Activated CD8-positive, alpha-beta memory T cell treated with anti-CD3 and anti-CD28 coated beads, Interleukin-2, amount 10 ng/mL, durations not matched to agents 7 days and 5 days (primary cell): ENCODE results near the gene SCD5. TPM values are rescaled to one million over a fixed set of nuclear protein-coding genes. Genes with fewer than 3 reads are reported as not detected.

Experiments used
- ATAC-seq: fragments of 150-1000 bp; cut with Tn5 transposase; one replicate; pipeline ENCODE4 v1.10.0; 2021; ENCODE audit warnings: moderate library complexity
- CTCF ChIA-PET: fragments of 350-600 bp; sonication (Branson Sonifier 250); formaldehyde crosslinking; loops from one replicate; lab custom pipeline; 2021; ENCODE audit warnings: antibody characterized with exemption; lab: Charles Lee
- DNase-seq: peaks from one replicate; pipeline ENCODE4 v3.0.0-alpha.2; 2020
- H3K27ac Mint-ChIP-seq: one replicate; pipeline ENCODE4 v1.8.0; 2021; ENCODE audit warnings: mild to moderate bottlenecking, mixed read lengths
- H3K27me3 Mint-ChIP-seq: one replicate; pipeline ENCODE4 v1.8.0; 2021; ENCODE audit warnings: mixed read lengths
- H3K36me3 Mint-ChIP-seq: one replicate; pipeline ENCODE4 v1.8.0; 2021; ENCODE audit warnings: mild to moderate bottlenecking, mixed read lengths
- H3K4me1 Mint-ChIP-seq: one replicate; pipeline ENCODE4 v1.8.0; 2021; ENCODE audit warnings: mixed read lengths
- H3K4me3 Mint-ChIP-seq: one replicate; pipeline ENCODE4 v1.8.0; 2021; ENCODE audit warnings: mild to moderate bottlenecking, moderate library complexity, mixed read lengths
- H3K9me3 Mint-ChIP-seq: one replicate; pipeline ENCODE4 v1.8.0; 2022; ENCODE audit warnings: low read depth, mixed read lengths
- total RNA-seq, 2 experiments: library from RNA; stranded (reverse); gene quantifications; one replicate each; pipeline ENCODE4 v1.2.3, GENCODE V29; 2021

The SCD5 gene
- total RNA-seq, 2 experiments from 2014 or later = 6.4 to 8.2 TPM

DNA sequence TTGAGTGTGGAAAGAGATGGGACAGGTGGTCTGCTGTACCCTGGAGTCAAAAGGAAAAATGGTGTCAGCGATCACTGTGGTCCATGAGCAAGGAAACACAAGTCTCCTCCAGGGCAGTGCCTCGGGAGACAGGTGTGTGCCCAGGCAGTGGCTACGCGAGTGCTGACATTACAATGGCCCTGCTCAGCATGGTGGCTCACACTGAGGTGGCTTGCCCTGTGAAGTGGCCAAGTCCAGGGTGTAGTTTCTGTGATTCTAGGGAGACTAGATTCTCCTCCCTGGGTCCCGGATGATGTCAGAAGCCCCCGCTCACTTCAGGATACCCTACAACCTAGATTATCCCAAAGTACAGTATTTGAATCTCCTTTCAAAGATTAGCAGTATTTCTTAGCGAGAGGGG, 192.0 kb downstream of the SCD5 start:
- CTCF ChIA-PET = no interaction called here
- DNase-seq = no peak
- Mint-ChIP-seq H3K9me3 (no peaks in the 10 kb centered on the region), H3K27ac (no peak overlapping the region), H3K27me3 (peaks cover 3% of the 10 kb centered on the region), H3K4me3 (no peak overlapping the region), H3K4me1 (no peaks in the 10 kb centered on the region), H3K36me3 (no peaks in the 10 kb centered on the region)
- no peak for ATAC-seq

GRCh38 chr4:82604522-82604921, 194.1 kb downstream of the SCD5 start:
- no peak overlapping the region for H3K4me3 Mint-ChIP-seq
- no peaks in the 10 kb centered on the region for H3K36me3 Mint-ChIP-seq
- CTCF ChIA-PET = no interaction called here
- no peak overlapping the region for H3K27ac Mint-ChIP-seq
- H3K27me3 Mint-ChIP-seq = peaks cover 3% of the 10 kb centered on the region
- ATAC-seq (no peak), DNase-seq (no peak)
- no peaks in the 10 kb centered on the region for H3K9me3 Mint-ChIP-seq
- H3K4me1 Mint-ChIP-seq = no peaks in the 10 kb centered on the region

DNA sequence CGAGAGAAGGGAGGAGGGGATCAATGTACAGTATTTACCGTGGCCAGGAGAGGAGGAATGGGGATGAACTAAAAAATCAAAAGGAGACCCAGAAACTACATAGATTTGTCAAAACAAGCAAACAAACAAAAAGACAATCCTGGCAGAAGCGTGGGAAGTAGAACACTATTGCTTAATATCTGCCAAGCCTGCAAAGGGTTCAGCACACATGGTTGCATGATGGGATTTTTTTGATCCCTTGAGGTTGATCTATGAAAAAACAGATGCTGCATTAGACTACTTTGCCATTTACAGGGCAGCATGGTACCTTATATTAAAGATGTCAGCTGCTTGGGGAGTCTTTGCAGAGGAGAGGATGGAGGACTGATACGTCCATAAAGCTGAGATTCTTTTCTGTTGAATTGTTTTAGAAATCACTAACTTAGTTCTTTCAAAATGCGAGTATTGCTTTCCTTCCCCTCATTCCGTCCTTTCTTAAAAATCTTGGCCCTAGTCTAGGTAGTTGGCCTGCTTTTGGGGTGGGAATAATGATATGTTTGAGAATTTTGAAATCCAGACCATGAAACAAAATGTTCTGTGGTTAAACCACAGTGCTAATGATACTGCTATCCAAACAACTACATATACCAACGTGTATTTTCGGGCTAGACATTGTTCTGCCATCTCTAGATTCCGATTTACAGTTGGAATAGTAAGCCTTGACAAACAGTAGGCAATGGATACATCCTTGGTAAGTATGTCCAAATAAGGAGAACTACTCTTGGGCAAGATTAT, 197.2 kb downstream of the SCD5 start:
- no peak overlapping the region for H3K4me3 Mint-ChIP-seq
- H3K36me3 Mint-ChIP-seq = no peaks in the 10 kb centered on the region
- ATAC-seq (no peak), DNase-seq (no peak)
- no peaks in the 10 kb centered on the region for H3K9me3 Mint-ChIP-seq
- CTCF ChIA-PET = no interaction called here
- H3K27ac Mint-ChIP-seq = no peak overlapping the region
- no peaks in the 10 kb centered on the region for H3K4me1 Mint-ChIP-seq
- H3K27me3 Mint-ChIP-seq = peaks cover 8% of the 10 kb centered on the region

GRCh38 chr4:82599336-82599735, 199.3 kb downstream of the SCD5 start:
- peaks cover 12% of the 10 kb centered on the region for H3K27me3 Mint-ChIP-seq
- H3K9me3 Mint-ChIP-seq = no peaks in the 10 kb centered on the region
- no peak for DNase-seq
- H3K4me3 Mint-ChIP-seq = no peak overlapping the region
- no peak for ATAC-seq
- no peaks in the 10 kb centered on the region for H3K4me1 Mint-ChIP-seq
- H3K36me3 Mint-ChIP-seq = no peaks in the 10 kb centered on the region
- CTCF ChIA-PET = no interaction called here
- H3K27ac Mint-ChIP-seq = no peak overlapping the region

- Mint-ChIP-seq H3K27ac (no peak overlapping the region), H3K4me1 (no peaks in the 10 kb centered on the region), H3K27me3 (peaks cover 35% of the 10 kb centered on the region), H3K36me3 (no peaks in the 10 kb centered on the region), H3K9me3 (no peaks in the 10 kb centered on the region), H3K4me3 (no peak overlapping the region)
- DNase-seq (no peak), ATAC-seq (no peak)
- CTCF ChIA-PET = no interaction called here
Measured at GRCh38 chr4:82594456-82594855, 204.1 kb downstream of the SCD5 start.

DNA sequence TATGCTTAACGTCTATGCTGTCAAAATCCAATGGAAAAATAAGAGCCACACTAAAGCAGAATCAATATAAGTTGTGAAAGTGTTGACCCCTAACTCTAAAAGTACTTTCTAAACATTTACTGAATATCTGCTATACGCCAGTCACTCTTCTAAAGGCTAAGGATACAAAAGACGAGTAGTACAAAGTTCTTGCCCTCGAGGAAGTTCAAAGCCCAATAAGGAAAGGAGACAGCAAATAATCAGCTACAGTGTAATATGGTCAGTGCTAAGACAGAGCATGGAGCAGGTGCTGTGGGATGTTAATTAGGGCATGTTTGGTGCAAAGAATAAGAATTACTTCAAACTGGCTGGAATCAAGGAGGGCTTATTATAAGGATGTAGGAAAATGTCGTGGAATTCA, 205.2 kb downstream of the SCD5 start:
- no peak overlapping the region for H3K27ac Mint-ChIP-seq
- peaks cover 35% of the 10 kb centered on the region for H3K27me3 Mint-ChIP-seq
- CTCF ChIA-PET = no interaction called here
- no peak overlapping the region for H3K4me3 Mint-ChIP-seq
- DNase-seq = no peak
- H3K36me3 Mint-ChIP-seq = no peaks in the 10 kb centered on the region
- H3K4me1 Mint-ChIP-seq = no peaks in the 10 kb centered on the region
- no peak for ATAC-seq
- H3K9me3 Mint-ChIP-seq = no peaks in the 10 kb centered on the region

DNA sequence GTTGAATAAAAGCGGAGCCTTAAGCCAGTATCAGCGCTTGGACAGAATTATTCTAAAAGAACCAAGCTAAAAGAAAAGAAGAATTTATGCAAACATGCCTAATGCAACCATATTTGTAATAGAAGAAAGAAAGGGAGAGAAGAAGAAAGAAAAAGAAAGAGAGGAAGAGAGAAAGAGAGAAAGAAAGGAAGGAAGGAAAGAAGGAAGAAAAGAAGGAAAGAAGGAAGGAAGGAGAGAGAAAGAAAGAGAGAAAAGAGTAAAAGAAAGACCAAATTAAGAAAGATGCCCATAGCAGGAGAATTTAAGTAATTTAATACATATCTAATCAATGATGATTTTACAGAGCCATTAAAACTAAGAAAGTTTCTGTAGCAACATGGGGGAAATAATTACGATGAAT, 206.0 kb downstream of the SCD5 start:
- Mint-ChIP-seq H3K27ac (no peak overlapping the region), H3K4me3 (no peak overlapping the region), H3K27me3 (peaks cover 35% of the 10 kb centered on the region), H3K4me1 (no peaks in the 10 kb centered on the region), H3K9me3 (no peaks in the 10 kb centered on the region), H3K36me3 (no peaks in the 10 kb centered on the region)
- DNase-seq (no peak), ATAC-seq (no peak)
- CTCF ChIA-PET = no interaction called here

GRCh38 chr4:82591592-82591991, 207.0 kb downstream of the SCD5 start:
- Mint-ChIP-seq H3K36me3 (no peaks in the 10 kb centered on the region), H3K27me3 (peaks cover 29% of the 10 kb centered on the region), H3K9me3 (no peaks in the 10 kb centered on the region), H3K4me1 (no peaks in the 10 kb centered on the region), H3K27ac (no peak overlapping the region), H3K4me3 (no peak overlapping the region)
- DNase-seq (no peak), ATAC-seq (no peak)
- CTCF ChIA-PET = no interaction called here

- Mint-ChIP-seq H3K4me1 (no peaks in the 10 kb centered on the region), H3K36me3 (no peaks in the 10 kb centered on the region), H3K27me3 (peaks cover 28% of the 10 kb centered on the region), H3K27ac (no peak overlapping the region), H3K4me3 (no peak overlapping the region), H3K9me3 (no peaks in the 10 kb centered on the region)
- DNase-seq = no peak
- ATAC-seq = no peak
- CTCF ChIA-PET = no interaction called here
Measured at GRCh38 chr4:82589756-82590155, 208.8 kb downstream of the SCD5 start.

DNA sequence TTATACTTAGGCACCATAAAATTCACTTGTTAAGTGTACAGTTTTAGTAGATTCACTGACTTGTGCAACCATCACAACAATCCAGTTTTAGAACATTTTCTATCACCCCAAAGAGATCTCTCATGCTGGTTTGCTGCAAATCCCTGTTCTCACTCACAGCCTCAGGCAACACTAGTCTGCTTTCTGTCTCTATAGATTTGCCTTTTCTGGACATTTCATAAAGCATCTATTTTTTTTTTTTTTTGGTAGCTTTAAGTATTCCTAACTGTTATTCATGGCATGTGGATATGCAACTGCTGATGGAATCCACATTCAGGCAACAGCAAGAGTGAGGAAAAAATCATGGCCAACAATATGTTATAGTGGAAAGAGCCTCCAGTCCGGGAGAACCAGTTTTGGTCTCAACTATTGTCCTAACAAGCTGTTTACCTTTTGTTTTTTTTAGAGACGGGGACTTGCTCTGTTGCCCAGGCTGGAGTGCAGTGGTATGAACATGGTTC, 209.8 kb downstream of the SCD5 start:
- no peaks in the 10 kb centered on the region for H3K4me1 Mint-ChIP-seq
- CTCF ChIA-PET = interaction anchor here (0.7 kb wide), 1 partner anchor 150 kb away, joined by 3 read pairs; no protein-coding TSS in a partner anchor
- no peak for DNase-seq
- no peaks in the 10 kb centered on the region for H3K9me3 Mint-ChIP-seq
- no peak for ATAC-seq
- H3K36me3 Mint-ChIP-seq = no peaks in the 10 kb centered on the region
- H3K27me3 Mint-ChIP-seq = peaks cover 28% of the 10 kb centered on the region
- H3K27ac Mint-ChIP-seq = no peak overlapping the region
- no peak overlapping the region for H3K4me3 Mint-ChIP-seq

DNA sequence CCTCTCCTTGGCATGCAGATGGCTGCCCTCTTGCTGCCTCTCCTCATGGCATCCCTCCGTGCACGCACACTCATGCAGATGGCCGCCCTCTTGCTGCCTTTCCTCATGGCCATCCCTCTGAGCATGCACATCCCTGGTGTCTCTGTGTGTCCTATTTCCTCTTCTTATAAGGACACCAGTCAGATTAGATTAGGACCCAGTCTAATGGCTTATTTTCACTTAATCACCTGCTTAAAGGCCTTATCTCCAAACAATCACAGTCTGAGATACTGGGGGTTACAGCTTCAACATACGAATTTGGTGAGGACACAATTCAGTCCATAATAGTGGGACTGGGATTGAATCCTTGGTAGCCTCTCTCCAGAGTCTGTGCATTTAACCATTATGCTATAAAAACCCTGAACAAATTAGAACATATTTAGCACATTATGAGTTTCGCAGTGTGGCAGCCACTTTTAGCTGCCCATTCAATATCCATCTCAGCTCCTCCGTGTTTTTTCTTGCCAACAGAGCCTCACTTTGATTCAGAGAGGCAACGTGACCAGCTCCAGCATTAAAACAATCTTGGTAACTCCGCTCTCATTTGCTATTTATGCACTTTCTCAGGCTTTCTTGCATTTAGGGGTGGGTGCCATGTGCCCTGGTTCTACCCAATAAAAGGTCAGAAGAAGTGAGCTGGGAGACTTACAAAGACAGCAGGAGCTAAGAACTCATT, 210.6 kb downstream of the SCD5 start:
- no peak for DNase-seq

GRCh38 chr4:82585690-82586435, 212.7 kb downstream of the SCD5 start:
- no peaks in the 10 kb centered on the region for H3K4me1 Mint-ChIP-seq
- DNase-seq (no peak), ATAC-seq (no peak)
- no peak overlapping the region for H3K27ac Mint-ChIP-seq
- H3K36me3 Mint-ChIP-seq = no peaks in the 10 kb centered on the region
- CTCF ChIA-PET = no interaction called here
- H3K9me3 Mint-ChIP-seq = no peaks in the 10 kb centered on the region
- peaks cover 16% of the 10 kb centered on the region for H3K27me3 Mint-ChIP-seq
- no peak overlapping the region for H3K4me3 Mint-ChIP-seq

More for the DNA sequence above, 210.6 kb downstream of the SCD5 start:
- Mint-ChIP-seq H3K27me3 (peaks cover 27% of the 10 kb centered on the region), H3K36me3 (no peaks in the 10 kb centered on the region), H3K9me3 (no peaks in the 10 kb centered on the region), H3K4me1 (no peaks in the 10 kb centered on the region), H3K27ac (no peak overlapping the region), H3K4me3 (no peak overlapping the region)
- CTCF ChIA-PET = no interaction called here
- ATAC-seq = no peak

DNA sequence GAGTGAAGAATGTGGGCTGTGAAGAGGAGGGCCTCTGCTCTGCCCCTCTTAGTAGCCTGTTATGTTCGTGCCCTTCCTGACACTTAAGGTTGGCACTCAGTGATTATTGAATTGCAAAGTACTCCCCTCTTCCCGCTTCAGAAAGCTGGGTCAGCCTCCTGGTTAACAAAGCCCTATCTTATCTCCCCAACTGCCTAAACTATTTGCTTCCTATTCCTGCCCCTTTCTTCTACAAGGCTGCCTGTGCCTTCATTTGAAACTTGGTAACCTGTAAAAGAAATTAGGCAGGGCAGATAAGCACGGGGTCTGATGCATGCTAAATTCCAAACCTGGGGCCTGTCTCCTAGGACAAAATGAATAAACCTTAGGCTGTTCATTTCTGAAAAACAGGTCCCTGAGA, 213.7 kb downstream of the SCD5 start:
- CTCF ChIA-PET = no interaction called here
- Mint-ChIP-seq H3K36me3 (no peaks in the 10 kb centered on the region), H3K27me3 (peaks cover 13% of the 10 kb centered on the region), H3K4me1 (no peaks in the 10 kb centered on the region), H3K4me3 (no peak overlapping the region), H3K27ac (no peak overlapping the region), H3K9me3 (no peaks in the 10 kb centered on the region)
- ATAC-seq (no peak), DNase-seq (no peak)
